Naive thymus-derived CD4-positive, alpha-beta T cell (primary cell): ENCODE data around the gene AKR1E2. TPM values are rescaled to one million over a fixed set of nuclear protein-coding genes. Genes with fewer than 3 reads are reported as not detected.
A peak's percentile ranks its signal among the peaks of the same experiment; 100 is the strongest.

Experiments used
- ATAC-seq: fragments of 150-1000 bp; cut with Tn5 transposase; 2 replicates; pipeline ENCODE4 v1.10.0; 2021; ENCODE audit warnings: mild to moderate bottlenecking, moderate library complexity
- CTCF ChIA-PET: fragments of 350-600 bp; sonication (Branson Sonifier 250); formaldehyde crosslinking; loops from one replicate; lab custom pipeline; 2021; ENCODE audit warnings: antibody characterized with exemption; lab: Charles Lee
- POLR2A ChIA-PET: fragments of 350-600 bp; sonication (Branson Sonifier 250); formaldehyde crosslinking; loops from one replicate; lab custom pipeline; 2021; ENCODE audit warnings: antibody characterized with exemption, inconsistent platforms; lab: Charles Lee
- DNase-seq, 9 donors: peaks; one replicate each; pipeline versions ENCODE4 v3.0.0 to v3.0.0-alpha.2; 2020 to 2022; ENCODE audit warnings: mixed read lengths in 1 of 9
- H3K27ac ChIP-seq: one replicate; pipeline ENCODE4 v1.7.0; 2013; ENCODE audit warnings: mild to moderate bottlenecking, low read depth, low read length, moderate library complexity
- H3K27me3 ChIP-seq, 2 donors: one replicate each; pipeline ENCODE4 v1.7.0; 2013; ENCODE audit warnings: low read length in 2 of 2, mild to moderate bottlenecking in 2 of 2, moderate library complexity in 2 of 2; ENCODE audit not compliant: control insufficient read depth in 2 of 2, insufficient read depth in 2 of 2
- H3K36me3 ChIP-seq, 3 experiments: 1 replicate in 2 of 3; 2 replicates in 1 of 3; pipeline ENCODE4 v1.7.0; 2013; ENCODE audit warnings: low read length in 3 of 3, mild to moderate bottlenecking in 3 of 3, moderate library complexity in 1 of 3; ENCODE audit not compliant: insufficient read depth in 3 of 3, control insufficient read depth in 2 of 3
- H3K4me1 ChIP-seq, 2 donors: one replicate each; pipeline ENCODE4 v1.7.0; 2013; ENCODE audit warnings: low read length in 2 of 2, mild to moderate bottlenecking in 2 of 2, moderate library complexity in 1 of 2; ENCODE audit not compliant: control insufficient read depth in 2 of 2, insufficient read depth in 2 of 2
- H3K4me3 ChIP-seq: 2 replicates; pipeline ENCODE4 v1.7.0; 2013; ENCODE audit warnings: mild to moderate bottlenecking, low read length
- H3K9me3 ChIP-seq, 3 experiments: 1 replicate in 2 of 3; 2 replicates in 1 of 3; pipeline ENCODE4 v1.7.0; 2013; ENCODE audit warnings: low read length in 3 of 3; ENCODE audit not compliant: control insufficient read depth in 2 of 3
- H3K27ac Mint-ChIP-seq, 9 donors: one replicate each; pipeline ENCODE4 v1.8.0; 2020 to 2022; ENCODE audit warnings: mixed read lengths in 9 of 9, mild to moderate bottlenecking in 8 of 9, moderate library complexity in 5 of 9, inconsistent platforms in 2 of 9
- H3K27me3 Mint-ChIP-seq, 5 donors: one replicate each; pipeline ENCODE4 v1.8.0; 2021 to 2022; ENCODE audit warnings: mixed read lengths in 5 of 5, mild to moderate bottlenecking in 1 of 5
- H3K36me3 Mint-ChIP-seq, 5 donors: one replicate each; pipeline ENCODE4 v1.8.0; 2020 to 2022; ENCODE audit warnings: mixed read lengths in 5 of 5, mild to moderate bottlenecking in 3 of 5, inconsistent platforms in 1 of 5
- H3K4me1 Mint-ChIP-seq, 7 donors: one replicate each; pipeline ENCODE4 v1.8.0; 2020 to 2022; ENCODE audit warnings: mixed read lengths in 7 of 7, mild to moderate bottlenecking in 3 of 7, inconsistent platforms in 1 of 7
- H3K4me3 Mint-ChIP-seq, 10 donors: one replicate each; pipeline ENCODE4 v1.8.0; 2020 to 2022; ENCODE audit warnings: mild to moderate bottlenecking in 10 of 10, mixed read lengths in 10 of 10, moderate library complexity in 6 of 10, inconsistent platforms in 2 of 10
- H3K9me3 Mint-ChIP-seq, 11 donors: one replicate each; pipeline ENCODE4 v1.8.0; 2020 to 2022; ENCODE audit warnings: mixed read lengths in 11 of 11, mild to moderate bottlenecking in 4 of 11, inconsistent platforms in 1 of 11, moderate library complexity in 1 of 11
- intact Hi-C, 2 donors: fragments of 100-400 bp; cut with micrococcal nuclease; formaldehyde crosslinking; loops; one replicate each; pipeline ENCODE4 v1.15.1; 2023
- polyA plus RNA-seq, 2 donors: library from polyadenylated mRNA; unstranded; fragments of 300-500 nt; fragmentation: Illumina TruSeq; gene quantifications; one replicate each; pipeline ENCODE4 v1.2.3, GENCODE V29; 2021
- total RNA-seq, 6 experiments: library from RNA in 5 of 6; stranded (reverse) in 5 of 6; gene quantifications; 1 replicate in 5 of 6; 2 replicates in 1 of 6; pipeline ENCODE4 v1.2.3 and lab custom pipeline; 2021 to 2026

Gene AKR1E2
- total RNA-seq (10 to 100 TPM in 4 of 5 experiments, 1 to 10 TPM in 1; 8.6 to 26.0 (median 25.1) TPM), polyA plus RNA-seq (1 to 10 TPM; 3.6 to 4.9 TPM), total RNA-seq (lab: John Stamatoyannopoulos, UW) (15.9 reads per million, percentile 45 among the genes with 10 or more reads in this experiment)

DNA sequence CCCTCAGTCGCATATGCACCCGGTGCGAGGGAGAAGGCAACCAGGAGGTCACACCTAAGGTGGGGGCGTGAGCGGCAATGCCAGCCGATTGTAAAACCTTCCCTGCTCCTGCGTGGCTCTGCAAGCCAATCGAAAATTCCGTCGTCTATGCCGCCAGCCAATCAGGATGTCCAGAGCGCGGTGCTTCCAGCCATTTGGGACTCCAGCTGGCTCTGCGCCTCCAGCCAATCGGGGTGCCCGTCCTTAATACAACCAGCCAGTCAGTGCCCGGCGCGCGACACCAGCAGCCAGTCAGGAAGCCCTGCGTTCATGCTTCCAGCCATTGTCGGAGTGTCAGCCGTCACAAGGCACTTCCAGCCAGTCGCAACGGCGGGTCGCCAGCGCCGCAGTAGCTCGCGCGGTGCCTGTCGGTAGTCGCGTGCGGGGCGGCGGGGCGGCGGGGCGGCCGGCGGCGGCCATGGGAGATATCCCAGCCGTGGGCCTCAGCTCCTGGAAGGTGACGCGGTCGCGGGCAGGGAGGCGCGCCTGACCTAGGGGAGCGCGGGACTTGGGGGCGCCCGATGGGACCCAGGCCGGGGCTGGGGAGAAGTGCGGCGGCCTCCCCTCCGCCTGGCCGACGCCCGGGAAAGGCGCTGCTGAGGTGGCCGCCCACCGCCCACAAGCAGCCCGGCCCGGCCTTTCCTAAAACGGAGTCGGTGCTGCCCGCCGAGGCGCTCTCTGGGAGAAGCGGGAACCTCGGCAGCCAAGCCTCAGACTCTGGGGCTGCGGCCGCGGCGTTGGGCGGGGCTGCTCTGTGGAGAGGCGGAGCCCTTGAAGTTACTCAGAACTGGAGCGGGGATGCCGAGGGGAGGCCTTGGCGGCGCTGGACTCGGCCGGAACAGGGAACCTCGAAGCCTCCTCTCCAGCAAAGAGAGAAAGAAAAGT, at the start of gene AKR1E2:
TSS of gene AKR1E2 (plus strand) at position 340 of the 924 bp plus-strand sequence. CDS start at position 458, 118 bp downstream.
- H3K4me3 ChIP-seq: peak within 1 kb of the TSS; percentile 10
- H3K4me1 ChIP-seq: peaks cover 2 to 6% of the 10 kb centered on the region in 2 donors
- ATAC-seq (peak; percentile 93), DNase-seq (peak; percentile 56 to 91 (median 83))
- H3K9me3 ChIP-seq: no peaks in the 10 kb centered on the region
- H3K9me3 Mint-ChIP-seq: peaks cover 0 to 2% (median 0%) of the 10 kb centered on the region in 11 donors
- intact Hi-C loops: loop anchor here (1.0 to 10.0 kb wide), 7 partner anchors 9 to 1654 kb away; partner anchors contain the start of genes FBH1 (in 1 of the 2), IL15RA (in 1 of the 2), PITRM1 (in 1 of the 2) and TASOR2 (in 1 of the 2)
- H3K27me3 ChIP-seq: peaks cover 0 to 4% of the 10 kb centered on the region in 2 donors
- H3K27ac ChIP-seq: peak within 1 kb of the TSS; percentile 72
- peaks cover 10 to 44% (median 30%) of the 10 kb centered on the region in 7 donors for H3K4me1 Mint-ChIP-seq
- POLR2A ChIA-PET: interaction anchor here (0.6 to 3.1 kb wide), 6 partner anchors 10 to 475 kb away, joined by 3 to 24 read pairs (median 4); no protein-coding TSS in a partner anchor
- peak within 1 kb of the TSS; percentile 12 to 94 (median 85) for H3K27ac Mint-ChIP-seq
- CTCF ChIA-PET: interaction anchor here (0.6 to 2.4 kb wide), 3 partner anchors 9 to 11 kb away, joined by 3 to 9 read pairs (median 3); no protein-coding TSS in a partner anchor
- peaks cover 0 to 9% (median 0%) of the 10 kb centered on the region in 5 donors for H3K36me3 Mint-ChIP-seq
- no peaks in the 10 kb centered on the region for H3K36me3 ChIP-seq
- peak within 1 kb of the TSS; percentile 61 to 89 (median 84) for H3K4me3 Mint-ChIP-seq
- H3K27me3 Mint-ChIP-seq: peaks cover 0 to 55% (median 31%) of the 10 kb centered on the region in 5 donors

DNA sequence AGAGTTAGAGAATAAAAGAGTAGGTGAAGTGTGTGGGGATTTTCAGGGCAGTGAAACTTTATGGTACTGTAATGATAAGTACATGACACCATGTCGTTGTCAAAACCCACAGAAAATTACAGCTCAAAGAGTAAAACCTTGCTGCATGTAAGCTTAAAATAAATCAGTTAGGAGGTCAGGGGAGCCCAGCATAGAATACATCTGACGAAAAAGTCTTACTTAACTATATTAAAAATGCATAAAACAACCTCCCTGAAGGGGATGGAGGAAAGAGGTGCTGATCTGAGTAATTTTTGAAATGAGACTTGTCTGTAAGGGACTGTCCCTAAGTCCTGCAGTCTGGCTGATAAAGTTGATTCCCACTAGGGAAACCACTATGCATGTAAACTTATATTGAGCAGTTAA, 49.8 kb upstream of the AKR1E2 start:
- Mint-ChIP-seq H3K27ac (no peak overlapping the region), H3K4me3 (no peak overlapping the region), H3K36me3 (no peaks in the 10 kb centered on the region), H3K9me3 (no peaks in the 10 kb centered on the region), H3K27me3 (peaks cover 26 to 54% (median 32%) of the 10 kb centered on the region in 5 donors), H3K4me1 (no peaks in the 10 kb centered on the region)
- no peak for ATAC-seq
- Histone ChIP-seq H3K27ac (no peak overlapping the region), H3K36me3 (no peaks in the 10 kb centered on the region), H3K9me3 (no peaks in the 10 kb centered on the region), H3K4me3 (no peak overlapping the region), H3K27me3 (peaks cover 0 to 3% of the 10 kb centered on the region in 2 donors), H3K4me1 (no peaks in the 10 kb centered on the region)
- POLR2A ChIA-PET: no interaction called here
- CTCF ChIA-PET: no interaction called here
- no peak for DNase-seq
- intact Hi-C loops: no loop called here

DNA sequence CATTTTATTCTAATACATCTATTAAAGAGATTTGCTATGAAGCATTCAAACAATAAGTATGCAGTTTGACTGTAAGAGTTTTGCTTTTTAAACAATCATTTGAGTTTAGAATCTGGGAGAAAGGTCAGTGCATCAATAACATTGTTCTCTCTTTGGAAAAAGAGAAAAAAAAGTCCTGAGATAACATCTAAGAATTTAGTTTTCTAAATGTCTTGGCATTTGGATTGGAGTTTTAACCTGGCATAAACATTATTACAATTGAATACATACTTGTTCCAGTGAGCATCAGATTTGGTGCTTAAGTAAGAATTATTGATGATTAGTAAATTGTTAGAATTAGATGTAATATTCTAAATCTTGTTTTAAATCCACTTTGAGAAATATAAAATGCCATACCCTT, 47.2 kb upstream of the AKR1E2 start:
- POLR2A ChIA-PET: no interaction called here
- no peaks in the 10 kb centered on the region for H3K4me1 Mint-ChIP-seq

DNA sequence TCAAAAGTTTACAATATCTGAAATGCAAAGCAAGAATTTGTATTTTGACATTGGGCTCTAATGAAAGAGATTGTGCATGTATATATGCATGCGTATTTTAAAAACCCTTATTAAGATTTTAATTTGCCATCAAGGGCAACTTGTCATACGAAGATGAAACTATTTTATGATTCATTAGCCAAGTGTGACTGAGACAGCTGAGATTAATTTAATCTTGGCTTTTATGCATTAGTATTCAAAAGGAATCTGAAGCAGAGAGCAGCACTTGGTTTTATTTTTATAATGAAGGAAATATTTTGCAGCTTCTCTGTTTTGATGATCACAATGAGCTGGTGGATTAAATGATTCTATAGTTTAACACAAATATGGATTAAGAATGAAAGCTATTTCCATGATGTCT, 45.9 kb upstream of the AKR1E2 start:
- no peaks in the 10 kb centered on the region for H3K9me3 Mint-ChIP-seq
- POLR2A ChIA-PET: no interaction called here
- intact Hi-C loops: no loop called here
- no peak overlapping the region for H3K4me3 Mint-ChIP-seq
- H3K9me3 ChIP-seq: no peaks in the 10 kb centered on the region
- H3K27ac ChIP-seq: no peak overlapping the region
- no peak overlapping the region for H3K4me3 ChIP-seq
- H3K27ac Mint-ChIP-seq: no peak overlapping the region
- H3K27me3 Mint-ChIP-seq: peaks cover 16 to 33% (median 23%) of the 10 kb centered on the region in 5 donors
- no peaks in the 10 kb centered on the region for H3K4me1 Mint-ChIP-seq
- DNase-seq (no peak), ATAC-seq (no peak)
- CTCF ChIA-PET: interaction anchor here (0.5 to 1.0 kb wide), 2 partner anchors 13 to 1591 kb away, joined by 3 to 4 read pairs; no protein-coding TSS in a partner anchor
- no peaks in the 10 kb centered on the region for H3K36me3 Mint-ChIP-seq
- no peaks in the 10 kb centered on the region for H3K4me1 ChIP-seq
- no peaks in the 10 kb centered on the region for H3K36me3 ChIP-seq
- H3K27me3 ChIP-seq: no peaks in the 10 kb centered on the region

More for the DNA sequence above, 47.2 kb upstream of the AKR1E2 start:
- Histone ChIP-seq H3K4me3 (no peak overlapping the region), H3K27ac (no peak overlapping the region), H3K36me3 (no peaks in the 10 kb centered on the region), H3K4me1 (no peaks in the 10 kb centered on the region), H3K27me3 (no peaks in the 10 kb centered on the region), H3K9me3 (no peaks in the 10 kb centered on the region)
- no peak for DNase-seq
- H3K9me3 Mint-ChIP-seq: no peaks in the 10 kb centered on the region
- H3K4me3 Mint-ChIP-seq: no peak overlapping the region
- no peaks in the 10 kb centered on the region for H3K36me3 Mint-ChIP-seq
- H3K27ac Mint-ChIP-seq: no peak overlapping the region
- CTCF ChIA-PET: no interaction called here
- intact Hi-C loops: no loop called here
- H3K27me3 Mint-ChIP-seq: peaks cover 16 to 36% (median 25%) of the 10 kb centered on the region in 5 donors
- ATAC-seq: no peak

DNA sequence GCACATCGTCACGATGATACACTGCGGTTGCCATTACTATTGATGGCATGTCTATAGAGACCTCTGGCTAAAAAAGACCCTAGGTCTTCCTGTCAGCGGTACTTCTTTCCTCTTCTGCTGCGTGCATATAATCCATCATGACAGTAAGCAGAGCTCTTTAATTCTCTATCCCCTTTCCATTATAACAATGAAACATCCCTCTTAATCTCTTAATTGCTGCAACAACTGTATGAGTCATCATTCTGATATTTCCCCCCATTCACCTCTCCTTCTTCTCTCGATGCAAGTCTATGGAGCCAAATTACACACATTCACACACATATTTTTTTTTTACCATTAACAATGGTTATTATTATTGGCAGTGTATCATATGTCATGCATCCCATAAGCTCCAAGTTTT, 45.2 kb upstream of the AKR1E2 start:
- CTCF ChIA-PET: interaction anchor here (1.0 kb wide), 1 partner anchor 14 kb away, joined by 3 read pairs; no protein-coding TSS in a partner anchor
- no peak for ATAC-seq
- no peak overlapping the region for H3K27ac ChIP-seq
- H3K27me3 Mint-ChIP-seq: peaks cover 16 to 35% (median 29%) of the 10 kb centered on the region in 5 donors
- intact Hi-C loops: no loop called here
- DNase-seq: no peak
- no peaks in the 10 kb centered on the region for H3K27me3 ChIP-seq
- no peaks in the 10 kb centered on the region for H3K9me3 Mint-ChIP-seq
- no peaks in the 10 kb centered on the region for H3K36me3 Mint-ChIP-seq
- POLR2A ChIA-PET: no interaction called here
- H3K4me3 ChIP-seq: no peak overlapping the region
- no peaks in the 10 kb centered on the region for H3K4me1 Mint-ChIP-seq
- no peaks in the 10 kb centered on the region for H3K9me3 ChIP-seq
- H3K4me1 ChIP-seq: no peaks in the 10 kb centered on the region
- H3K27ac Mint-ChIP-seq: no peak overlapping the region
- no peak overlapping the region for H3K4me3 Mint-ChIP-seq
- no peaks in the 10 kb centered on the region for H3K36me3 ChIP-seq

DNA sequence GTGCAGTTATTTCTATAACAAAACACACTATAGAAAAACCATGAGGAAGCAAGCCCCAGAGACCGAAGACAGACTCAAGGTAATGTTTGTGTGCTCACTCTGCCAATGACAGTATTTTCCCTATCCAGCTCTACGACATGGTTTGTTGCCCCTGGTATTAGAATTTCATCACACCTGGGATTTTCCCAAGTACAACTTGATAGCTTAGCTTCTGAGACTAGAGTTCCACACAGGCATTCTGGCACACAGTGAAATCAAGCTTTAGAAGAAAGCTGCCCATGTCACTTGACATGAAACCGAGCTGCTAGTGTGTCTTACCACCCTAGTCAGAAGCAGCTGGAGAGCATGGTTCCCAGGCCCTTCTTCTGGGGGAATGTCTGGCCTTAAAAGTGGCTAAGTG, 44.1 kb upstream of the AKR1E2 start:
- no peaks in the 10 kb centered on the region for H3K9me3 Mint-ChIP-seq
- Histone ChIP-seq H3K9me3 (no peaks in the 10 kb centered on the region), H3K4me1 (no peaks in the 10 kb centered on the region), H3K36me3 (no peaks in the 10 kb centered on the region), H3K27me3 (no peaks in the 10 kb centered on the region), H3K4me3 (no peak overlapping the region), H3K27ac (no peak overlapping the region)
- H3K4me3 Mint-ChIP-seq: no peak overlapping the region
- DNase-seq (no peak), ATAC-seq (no peak)
- H3K27me3 Mint-ChIP-seq: peaks cover 20 to 40% (median 26%) of the 10 kb centered on the region in 5 donors
- H3K27ac Mint-ChIP-seq: no peak overlapping the region
- intact Hi-C loops: no loop called here
- CTCF ChIA-PET: no interaction called here
- POLR2A ChIA-PET: no interaction called here
- no peaks in the 10 kb centered on the region for H3K4me1 Mint-ChIP-seq
- H3K36me3 Mint-ChIP-seq: no peaks in the 10 kb centered on the region
